GM18511 (cell line): ENCODE data around the gene COX10.
"Not testable (repeated sequence)": the region's sequence is repeated elsewhere in the genome, so short reads cannot be mapped to it uniquely, and the experiment has no call there.

ENCODE experiments used
- ATAC-seq: cut with Tn5 transposase; IDR thresholded peaks from one replicate; pipeline ENCODE4 v1.9.1; 2021; ENCODE audit warnings: mild to moderate bottlenecking, moderate library complexity; ENCODE audit not compliant: unreplicated experiment

COX10 gene

DNA sequence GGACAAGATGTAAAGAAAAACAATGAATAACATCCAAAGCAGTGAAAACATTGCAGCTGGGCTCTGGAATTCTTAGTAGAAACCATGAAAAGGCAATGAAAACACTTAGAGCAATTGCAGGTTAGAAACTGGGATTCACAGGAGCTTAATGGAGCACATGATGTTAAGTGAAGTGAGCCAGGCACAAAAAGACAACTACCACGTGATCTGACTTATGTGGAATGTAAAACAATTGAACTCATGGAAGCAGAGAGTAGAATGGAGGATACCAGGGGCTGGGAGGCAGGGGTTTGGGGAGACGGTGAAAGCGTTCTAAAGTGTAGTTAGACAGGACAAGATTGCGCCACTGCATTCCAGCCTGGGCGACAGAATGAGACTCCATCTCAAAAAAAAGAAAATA, 170.0 kb downstream of the COX10 start:
- ATAC-seq, result not testable (repeated sequence)

DNA sequence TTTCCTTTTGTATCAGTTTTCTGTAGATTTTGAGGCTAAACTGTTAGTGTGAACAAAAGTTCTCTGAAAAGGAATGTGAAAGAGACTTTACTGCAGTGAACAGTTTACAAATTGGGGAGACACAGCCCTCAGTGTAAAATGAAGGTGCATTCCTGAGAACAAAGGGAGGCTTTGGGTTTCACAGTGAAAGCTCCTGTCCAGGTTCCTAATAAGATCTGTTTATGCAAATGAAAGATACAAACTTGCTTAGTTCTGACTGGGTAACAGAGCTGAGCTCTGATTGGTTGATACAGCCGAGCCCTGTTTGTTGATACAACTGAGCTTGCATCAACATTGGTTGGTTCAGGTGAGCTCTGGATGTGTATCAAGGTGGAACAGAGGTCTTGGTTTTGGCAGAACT, 175.7 kb downstream of the COX10 start:
- no peak for ATAC-seq

GRCh38 chr17:14245629-14246028, 176.3 kb downstream of the COX10 start:
- ATAC-seq, result no peak
